NT2/D1 (cell line): ENCODE data around the gene PROB1.

Experiments
- SUZ12 ChIP-seq: IDR thresholded peaks from 2 replicates; pipeline ENCODE4 v1.6.1; 2011; ENCODE audit not compliant: insufficient read length, insufficient read depth; ENCODE audit errors: extremely low read depth
- YY1 ChIP-seq: IDR thresholded peaks from 2 replicates; pipeline ENCODE4 v1.6.1; 2011; ENCODE audit not compliant: insufficient read length, insufficient read depth
- ZNF274 ChIP-seq: IDR thresholded peaks from 2 replicates; pipeline ENCODE4 v1.6.1; 2011; ENCODE audit warnings: mild to moderate bottlenecking, low read depth, low read length

- no peak for TF ChIP-seq SUZ12
- TF ChIP-seq ZNF274 = no peak
- TF ChIP-seq YY1 = no peak
Observed at GRCh38 chr5:139430015-139430414, 35.1 kb upstream of the PROB1 start.
